Left renal pelvis (tissue), 4 donors: Measurements from ENCODE around the gene SULT2B1. TPM values are rescaled to one million over a fixed set of nuclear protein-coding genes. Genes with fewer than 3 reads are reported as not detected.
"Not testable (repeated sequence)": the region's sequence is repeated elsewhere in the genome, so short reads cannot be mapped to it uniquely, and the experiment has no call there.

Experiments
- DNase-seq, 4 donors: peaks; one replicate each; pipeline ENCODE4 v3.0.0-alpha.2; 2013; ENCODE audit warnings: low read depth in 4 of 4, low spot score in 3 of 4
- polyA plus RNA-seq, 4 donors: library from polyadenylated mRNA; unstranded; fragments of 120-200 nt; gene quantifications; one replicate each; pipeline ENCODE4 v1.2.1, GENCODE V29; 2013; ENCODE audit not compliant: insufficient read length in 4 of 4

Gene SULT2B1
- polyA plus RNA-seq, 4 donors, result 0.10 to 0.60 (median 0.39) TPM

- DNase-seq, result no peak
Observed at GRCh38 chr19:48524732-48525131, 27.2 kb upstream of the SULT2B1 start.

- no peak for DNase-seq
Observed at GRCh38 chr19:48529156-48529555, 22.8 kb upstream of the SULT2B1 start.

- DNase-seq, result no peak
Observed at GRCh38 chr19:48530066-48530720, 21.8 kb upstream of the SULT2B1 start.

GRCh38 chr19:48530770-48531169 is 21.2 kb upstream of the SULT2B1 start:
- DNase-seq, result no peak

- DNase-seq, result no peak
Observed at GRCh38 chr19:48533770-48534169, 18.2 kb upstream of the SULT2B1 start.

- no peak for DNase-seq
Observed at GRCh38 chr19:48537541-48537940, 14.4 kb upstream of the SULT2B1 start.

GRCh38 chr19:48538057-48538456 is 13.9 kb upstream of the SULT2B1 start:
- not testable (repeated sequence) for DNase-seq

- no peak for DNase-seq
Observed at GRCh38 chr19:48539503-48540096, 12.4 kb upstream of the SULT2B1 start.

GRCh38 chr19:48540110-48540509 is 11.9 kb upstream of the SULT2B1 start:
- DNase-seq, result no peak

GRCh38 chr19:48541813-48542212 is 10.2 kb upstream of the SULT2B1 start:
- DNase-seq, result no peak

- no peak for DNase-seq
Observed at GRCh38 chr19:48543121-48543710, 8.8 kb upstream of the SULT2B1 start.

GRCh38 chr19:48544856-48545750 is 6.9 kb upstream of the SULT2B1 start:
- no peak for DNase-seq

GRCh38 chr19:48547722-48548121 is 4.2 kb upstream of the SULT2B1 start:
- DNase-seq, result no peak

- no peak for DNase-seq
Observed at GRCh38 chr19:48548253-48548911, 3.6 kb upstream of the SULT2B1 start.

- no peak for DNase-seq
Observed at GRCh38 chr19:48549380-48549779, 2.6 kb upstream of the SULT2B1 start.

GRCh38 chr19:48552406-48553322 is 692 bp downstream of the SULT2B1 start:
- DNase-seq, result no peak

GRCh38 chr19:48553676-48554384 is 1.9 kb downstream of the SULT2B1 start:
- no peak for DNase-seq

- DNase-seq, result no peak
Observed at GRCh38 chr19:48554385-48555091, 2.6 kb downstream of the SULT2B1 start.
